HUES64 (cell line): ENCODE data around the gene STX1B.

Source experiments
- H3K27ac ChIP-seq: 2 replicates; pipeline ENCODE4 v1.7.0; 2013; ENCODE audit warnings: low read depth, low read length, inconsistent platforms
- H3K27me3 ChIP-seq: 2 replicates; pipeline ENCODE4 v1.6.1; 2013; ENCODE audit warnings: mild to moderate bottlenecking, low read length; ENCODE audit not compliant: insufficient read depth
- H3K36me3 ChIP-seq: 2 replicates; pipeline ENCODE4 v1.6.1; 2013; ENCODE audit warnings: mild to moderate bottlenecking, low read length; ENCODE audit not compliant: insufficient read depth
- H3K4me1 ChIP-seq: 2 replicates; pipeline ENCODE4 v1.6.1; 2013; ENCODE audit warnings: mild to moderate bottlenecking, low read length, moderate library complexity; ENCODE audit not compliant: insufficient read depth
- H3K4me3 ChIP-seq: 2 replicates; pipeline ENCODE4 v1.5.1; 2013; ENCODE audit warnings: mild to moderate bottlenecking, low read length, moderate library complexity
- H3K9ac ChIP-seq: 2 replicates; pipeline ENCODE4 v1.6.1; 2013; ENCODE audit warnings: mild to moderate bottlenecking, low read depth, low read length
- H3K9me3 ChIP-seq: 2 replicates; pipeline ENCODE4 v1.6.1; 2013; ENCODE audit warnings: low read depth, low read length; ENCODE audit not compliant: insufficient read depth
- WGBS: fragments of 150-250, 120-280 bp; methylation state at CpG from one replicate; pipeline ENCODE4 v1.1.7; 2013; ENCODE audit warnings: missing lambda C conversion rate; 5-methylcytosine and 5-hydroxymethylcytosine counted together

STX1B gene

GRCh38 chr16:30956601-30957455 lies 53.6 kb downstream of the STX1B start:
- WGBS: 32% methylated on average over 42 of the region's 42 CpGs
- Histone ChIP-seq H3K4me1 (0 out of 2 replicates have a peak, but pooled peaks cover 4% of the 10 kb centered on the region), H3K27me3 (no peaks in the 10 kb centered on the region), H3K36me3 (peaks cover 32% of the 10 kb centered on the region), H3K9me3 (no peaks in the 10 kb centered on the region), H3K9ac (peak overlapping the region; percentile 100), H3K27ac (peak overlapping the region; percentile 100), H3K4me3 (peak overlapping the region; percentile 92)

- Histone ChIP-seq H3K9ac (no peak overlapping the region), H3K4me1 (peaks cover 12% of the 10 kb centered on the region), H3K27me3 (no peaks in the 10 kb centered on the region), H3K27ac (no peak overlapping the region), H3K9me3 (no peaks in the 10 kb centered on the region), H3K4me3 (no peak overlapping the region), H3K36me3 (peaks cover 14% of the 10 kb centered on the region)
- WGBS: 94% methylated on average over 8 of the region's 8 CpGs
Observed at GRCh38 chr16:30954993-30955392, 55.4 kb downstream of the STX1B start.

GRCh38 chr16:30953511-30954124 lies 56.8 kb downstream of the STX1B start:
- Histone ChIP-seq H3K9me3 (no peaks in the 10 kb centered on the region), H3K27me3 (no peaks in the 10 kb centered on the region), H3K36me3 (peaks cover under 1% of the 10 kb centered on the region; the same call in 1 of the 2 replicates), H3K27ac (no peak overlapping the region), H3K4me1 (peaks cover 14% of the 10 kb centered on the region), H3K9ac (no peak overlapping the region), H3K4me3 (no peak overlapping the region)
- 39% methylated on average over 15 of the region's 15 CpGs for WGBS

GRCh38 chr16:30953111-30953510 lies 57.3 kb downstream of the STX1B start:
- Histone ChIP-seq H3K9ac (no peak overlapping the region), H3K27ac (no peak overlapping the region), H3K4me3 (no peak overlapping the region)

GRCh38 chr16:30951750-30952149 lies 58.7 kb downstream of the STX1B start:
- 90% methylated on average over 3 of the region's 3 CpGs for WGBS
- peaks cover 19% of the 10 kb centered on the region for H3K4me1 ChIP-seq

More at GRCh38 chr16:30953111-30953510, 57.3 kb downstream of the STX1B start:
- Histone ChIP-seq H3K4me1 (peaks cover 13% of the 10 kb centered on the region), H3K9me3 (no peaks in the 10 kb centered on the region), H3K27me3 (no peaks in the 10 kb centered on the region), H3K36me3 (no peaks in the 10 kb centered on the region)
- WGBS: 76% methylated on average over 9 of the region's 9 CpGs

GRCh38 chr16:30951193-30951592 lies 59.2 kb downstream of the STX1B start:
- Histone ChIP-seq H3K27ac (no peak overlapping the region), H3K9ac (no peak overlapping the region), H3K27me3 (no peaks in the 10 kb centered on the region), H3K36me3 (peaks cover 3% of the 10 kb centered on the region; the same call in 1 of the 2 replicates), H3K4me3 (no peak overlapping the region), H3K4me1 (peaks cover 20% of the 10 kb centered on the region), H3K9me3 (no peaks in the 10 kb centered on the region)
- 100% methylated on average over 1 of the region's 1 CpG for WGBS

More at GRCh38 chr16:30951750-30952149, 58.7 kb downstream of the STX1B start:
- no peak overlapping the region for H3K4me3 ChIP-seq
- H3K27ac ChIP-seq: no peak overlapping the region
- no peaks in the 10 kb centered on the region for H3K27me3 ChIP-seq
- no peak overlapping the region for H3K9ac ChIP-seq
- H3K9me3 ChIP-seq: no peaks in the 10 kb centered on the region
- peaks cover 3% of the 10 kb centered on the region; the same call in 1 of the 2 replicates for H3K36me3 ChIP-seq

- Histone ChIP-seq H3K27ac (no peak overlapping the region), H3K4me1 (peaks cover 20% of the 10 kb centered on the region)
Observed at GRCh38 chr16:30950516-30951065, 59.8 kb downstream of the STX1B start.

GRCh38 chr16:30949650-30950515 lies 60.6 kb downstream of the STX1B start:
- 11% methylated on average over 21 of the region's 21 CpGs for WGBS
- Histone ChIP-seq H3K9me3 (no peaks in the 10 kb centered on the region), H3K27me3 (no peaks in the 10 kb centered on the region), H3K27ac (peak overlapping the region; percentile 96), H3K4me1 (peaks cover 20% of the 10 kb centered on the region), H3K36me3 (peaks cover 10% of the 10 kb centered on the region), H3K9ac (peak overlapping the region; percentile 91), H3K4me3 (peak overlapping the region; percentile 80)

More at GRCh38 chr16:30950516-30951065, 59.8 kb downstream of the STX1B start:
- Histone ChIP-seq H3K27me3 (no peaks in the 10 kb centered on the region), H3K9ac (no peak overlapping the region), H3K9me3 (no peaks in the 10 kb centered on the region), H3K36me3 (peaks cover 6% of the 10 kb centered on the region), H3K4me3 (peak overlapping the region; percentile 80)
- 91% methylated on average over 8 of the region's 8 CpGs for WGBS

GRCh38 chr16:30948667-30949649 lies 61.5 kb downstream of the STX1B start, which contains the start of gene ORAI3:
Gene ORAI3 (plus strand): TSS chr16:30949068. CDS start chr16:30949290, 222 bp downstream.
- peak within 1 kb of the TSS; percentile 80 for H3K4me3 ChIP-seq
- H3K27me3 ChIP-seq: no peaks in the 10 kb centered on the region
- no peaks in the 10 kb centered on the region for H3K9me3 ChIP-seq
- H3K27ac ChIP-seq: peak within 1 kb of the TSS; percentile 96
- peaks cover 19% of the 10 kb centered on the region for H3K36me3 ChIP-seq
- WGBS: under 1% methylated on average over 69 of the region's 70 CpGs
- H3K4me1 ChIP-seq: peaks cover 20% of the 10 kb centered on the region
- peak within 1 kb of the TSS; percentile 91 for H3K9ac ChIP-seq
